IMR-90 (cell line): ENCODE measurements around the gene GPR39. TPM values are rescaled to one million over a fixed set of nuclear protein-coding genes. Genes with fewer than 3 reads are reported as not detected.

ENCODE experiments used
- ATAC-seq: fragments of 200-7000 bp; cut with Tn5 transposase; 2 replicates; pipeline ENCODE4 v1.9.1; 2020; ENCODE audit warnings: low read depth, mild to moderate bottlenecking, moderate library complexity
- BruUV-seq: library from RNA; stranded (reverse); fragments of 400-500 nt; replicated peaks from 2 replicates; lab custom pipeline; 2021; lab: Mats Ljungman, UMichigan
- CTCF ChIA-PET: fragments of 300-600 bp; formaldehyde crosslinking; extraction: SDS; loops from one replicate; lab custom pipeline; 2021; ENCODE audit warnings: antibody characterized with exemption; lab: Yijun Ruan, JAX
- POLR2A ChIA-PET: fragments of 300-600 bp; sonication (Branson Sonifier 250); formaldehyde crosslinking; loops from one replicate; lab custom pipeline; 2022; ENCODE audit warnings: antibody characterized with exemption; ENCODE audit not compliant: unreplicated experiment; lab: Charles Lee
- DNase-seq: peaks from one replicate; pipeline ENCODE4 v3.0.0; 2013
- H2AFZ ChIP-seq: replicated peaks from 2 replicates; pipeline ENCODE3; 2013; ENCODE audit warnings: low read length, mild to moderate bottlenecking; ENCODE audit not compliant: poor library complexity
- H2AK5ac ChIP-seq: 2 replicates; pipeline ENCODE4 v1.6.1; 2013; ENCODE audit warnings: low read depth, low read length, inconsistent platforms
- H2AK9ac ChIP-seq: replicated peaks from 2 replicates; pipeline ENCODE3; 2013; ENCODE audit warnings: mild to moderate bottlenecking, low read depth, low read length, moderate library complexity; ENCODE audit not compliant: poor library complexity
- H2BK120ac ChIP-seq: 2 replicates; pipeline ENCODE4 v1.6.1; 2013; ENCODE audit warnings: low read depth, low read length, inconsistent platforms
- H2BK15ac ChIP-seq: 3 replicates; pipeline ENCODE4 v1.6.1; 2013; ENCODE audit warnings: low read depth, low read length, inconsistent platforms
- H2BK20ac ChIP-seq: 2 replicates; pipeline ENCODE4 v1.6.1; 2013; ENCODE audit warnings: low read depth, mild to moderate bottlenecking, inconsistent platforms, low read length, moderate library complexity
- H2BK5ac ChIP-seq: 2 replicates; pipeline ENCODE4 v1.6.1; 2013; ENCODE audit warnings: mild to moderate bottlenecking, low read depth, low read length, inconsistent platforms; ENCODE audit not compliant: poor library complexity, severe bottlenecking
- H3K14ac ChIP-seq: replicated peaks from 2 replicates; pipeline ENCODE4 v1.6.1; 2013; ENCODE audit warnings: low read depth, low read length, inconsistent platforms
- H3K18ac ChIP-seq: 2 replicates; pipeline ENCODE4 v1.6.1; 2013; ENCODE audit warnings: low read depth, low read length, control low read depth
- H3K23ac ChIP-seq: 2 replicates; pipeline ENCODE4 v1.6.1; 2013; ENCODE audit warnings: low read depth, low read length, inconsistent platforms
- H3K27ac ChIP-seq: 2 replicates; pipeline ENCODE4 v1.5.1; 2013; ENCODE audit warnings: mild to moderate bottlenecking, control low read depth, low read length; ENCODE audit not compliant: insufficient read depth
- H3K27me3 ChIP-seq: 2 replicates; pipeline ENCODE4 v1.6.1; 2013; ENCODE audit warnings: low read length; ENCODE audit not compliant: control insufficient read depth, insufficient read depth
- H3K36me3 ChIP-seq: 2 replicates; pipeline ENCODE4 v1.6.1; 2013; ENCODE audit warnings: low read length, mixed read lengths; ENCODE audit not compliant: control insufficient read depth, insufficient read depth
- H3K4ac ChIP-seq: 2 replicates; pipeline ENCODE4 v1.6.1; 2013; ENCODE audit warnings: low read depth, low read length, inconsistent platforms
- H3K4me1 ChIP-seq: 2 replicates; pipeline ENCODE4 v1.6.1; 2013; ENCODE audit warnings: low read length, mixed read lengths; ENCODE audit not compliant: control insufficient read depth, insufficient read depth
- H3K4me2 ChIP-seq: 2 replicates; pipeline ENCODE4 v1.6.1; 2013; ENCODE audit warnings: low read depth, mild to moderate bottlenecking, control low read depth, low read length, moderate library complexity
- H3K4me3 ChIP-seq: 2 replicates; pipeline ENCODE4 v1.5.1; 2013; ENCODE audit warnings: low read depth, mild to moderate bottlenecking, control low read depth, low read length, moderate library complexity; ENCODE audit not compliant: insufficient read depth
- H3K56ac ChIP-seq: 2 replicates; pipeline ENCODE4 v1.6.1; 2013; ENCODE audit warnings: low read length, inconsistent platforms; ENCODE audit not compliant: insufficient read depth; ENCODE audit errors: extremely low read depth
- H3K79me1 ChIP-seq, 2 experiments: 2 replicates each; pipeline ENCODE4 v1.6.1; 2013; ENCODE audit warnings: low read length in 2 of 2, inconsistent platforms in 1 of 2, low read depth in 1 of 2
- H3K9ac ChIP-seq: 2 replicates; pipeline ENCODE4 v1.6.1; 2013; ENCODE audit warnings: low read depth, low read length, control low read depth
- H3K9me1 ChIP-seq: 2 replicates; pipeline ENCODE4 v1.6.1; 2013; ENCODE audit warnings: low read length, inconsistent platforms; ENCODE audit not compliant: insufficient read depth
- H3K9me3 ChIP-seq: 2 replicates; pipeline ENCODE4 v1.6.1; 2013; ENCODE audit warnings: low read length; ENCODE audit not compliant: control insufficient read depth, insufficient read depth
- H4K20me1 ChIP-seq: 2 replicates; pipeline ENCODE4 v1.6.1; 2013; ENCODE audit warnings: low read length, inconsistent platforms; ENCODE audit not compliant: insufficient read depth
- H4K5ac ChIP-seq: 2 replicates; pipeline ENCODE4 v1.6.1; 2013; ENCODE audit warnings: mild to moderate bottlenecking, low read depth, low read length, control low read depth
- H4K8ac ChIP-seq, 2 experiments: 2 replicates each; pipeline ENCODE4 v1.6.1; 2013; ENCODE audit warnings: low read depth in 2 of 2, low read length in 2 of 2, control low read depth in 1 of 2, inconsistent platforms in 1 of 2
- H4K91ac ChIP-seq: 2 replicates; pipeline ENCODE4 v1.6.1; 2013; ENCODE audit warnings: low read depth, low read length, inconsistent platforms; ENCODE audit not compliant: insufficient read depth
- BHLHE40 ChIP-seq: fragments of 150-350 bp; IDR thresholded peaks from 2 replicates; pipeline ENCODE4 v1.6.1; 2016; ENCODE audit warnings: mild to moderate bottlenecking, low read depth, low read length
- CEBPB ChIP-seq: IDR thresholded peaks from 2 replicates; pipeline ENCODE4 v1.6.1; 2012; ENCODE audit warnings: low read depth, low read length, improper control_type of control experiment
- CHD1 ChIP-seq: IDR thresholded peaks from 2 replicates; pipeline ENCODE4 v1.6.1; 2012; ENCODE audit warnings: low read depth, low read length, improper control_type of control experiment
- CTCF ChIP-seq: conservative IDR thresholded peaks from 2 replicates; pipeline ENCODE4 v1.5.1; 2012; ENCODE audit warnings: mild to moderate bottlenecking, low read depth, low read length, improper control_type of control experiment
- ELK1 ChIP-seq: fragments of 150-350 bp; IDR thresholded peaks from 2 replicates; pipeline ENCODE4 v1.6.1; 2016; ENCODE audit warnings: low read depth, mild to moderate bottlenecking, low read length, moderate library complexity, borderline replicate concordance
- FOS ChIP-seq: fragments of 150-350 bp; IDR thresholded peaks from 2 replicates; pipeline ENCODE4 v1.6.1; 2016; ENCODE audit warnings: low read depth, low read length
- MAFK ChIP-seq: IDR thresholded peaks from 2 replicates; pipeline ENCODE4 v1.6.1; 2012; ENCODE audit warnings: low read depth, low read length, improper control_type of control experiment
- MXI1 ChIP-seq: IDR thresholded peaks from 2 replicates; pipeline ENCODE4 v1.6.1; 2012; ENCODE audit warnings: low read depth, mild to moderate bottlenecking, low read length, moderate library complexity, borderline replicate concordance
- POLR2A ChIP-seq: IDR thresholded peaks from 2 replicates; pipeline ENCODE4 v1.6.1; 2012; ENCODE audit warnings: mild to moderate bottlenecking, low read depth, low read length
- RAD21 ChIP-seq: IDR thresholded peaks from 2 replicates; pipeline ENCODE4 v1.6.1; 2012; ENCODE audit warnings: low read length, improper control_type of control experiment
- RCOR1 ChIP-seq: IDR thresholded peaks from 2 replicates; pipeline ENCODE4 v1.6.1; 2012; ENCODE audit warnings: mild to moderate bottlenecking, low read length, improper control_type of control experiment; ENCODE audit not compliant: insufficient replicate concordance
- RFX5 ChIP-seq: IDR thresholded peaks from 2 replicates; pipeline ENCODE4 v1.8.0; 2012; ENCODE audit warnings: low read depth, mild to moderate bottlenecking, low read length, moderate library complexity
- SMC3 ChIP-seq: fragments of 150-350 bp; IDR thresholded peaks from 2 replicates; pipeline ENCODE4 v1.6.1; 2016; ENCODE audit warnings: low read depth, mild to moderate bottlenecking, antibody characterized with exemption, low read length, moderate library complexity
- WGBS, 2 experiments: methylation state at CpG; one replicate each; pipeline versions ENCODE4 v1.1.5 to v1.1.7; 2013; ENCODE audit warnings: missing lambda C conversion rate in 2 of 2; ENCODE audit not compliant: insufficient read length in 1 of 2; ENCODE audit errors: extremely low coverage in 2 of 2; 5-methylcytosine and 5-hydroxymethylcytosine counted together
- dilution Hi-C: fragments of 300-500 bp; cut with HindIII; formaldehyde crosslinking; loops from one replicate; pipeline ENCODE4 v1.14.3; 2018; ENCODE audit warnings: low sequenced_read_pairs; ENCODE audit not compliant: unreplicated experiment
- in situ Hi-C: fragments of 300-500 bp; cut with MboI; formaldehyde crosslinking; loops from 3 replicates; pipeline ENCODE4 v1.14.3; 2019; ENCODE audit warnings: low sequenced_read_pairs, inconsistent platforms, mixed read lengths
- intact Hi-C: fragments of 100-400 bp; cut with micrococcal nuclease; formaldehyde crosslinking; loops from 2 replicates; pipeline ENCODE4 v1.10.0; 2022
- polyA plus RNA-seq, 3 experiments: library from polyadenylated mRNA; depleted of rRNA; stranded (reverse); fragments of >200 nt; gene quantifications; 2 replicates each; pipeline ENCODE4 v1.2.3, GENCODE V29; 2012; ENCODE audit warnings: low replicate concordance in 1 of 3
- total RNA-seq: library from RNA; depleted of rRNA; stranded (reverse); fragments of >200 nt; gene quantifications from 2 replicates; pipeline ENCODE4 v1.2.3, GENCODE V29; 2012

GPR39 gene
- total and polyA plus RNA-seq, 2 of the 4 experiments (the other 2 are of a cell fraction): 4.4 to 9.0 TPM

GRCh38 chr2:132446444-132446843 is 29.8 kb downstream of the GPR39 start:
- Histone ChIP-seq H3K36me3 (no peaks in the 10 kb centered on the region), H3K27ac (no peak overlapping the region), H3K9me3 (no peaks in the 10 kb centered on the region), H2AK5ac (no peak overlapping the region), H2AFZ (peak overlapping the region; percentile 35), H4K91ac (no peak overlapping the region), H3K4me1 (peaks cover 4% of the 10 kb centered on the region; the same call in 1 of the 2 replicates), H3K79me1 (no peaks in the 10 kb centered on the region), H2BK20ac (no peak overlapping the region), H3K4ac (no peak overlapping the region), H4K8ac (no peak overlapping the region), H2AK9ac (peak overlapping the region; percentile 19), H3K56ac (no peak overlapping the region), H3K4me2 (no peak overlapping the region), H4K20me1 (no peaks in the 10 kb centered on the region), H3K9me1 (no peaks in the 10 kb centered on the region), H2BK15ac (no peak overlapping the region), H3K4me3 (no peak overlapping the region), H3K9ac (no peak overlapping the region), H4K5ac (no peak overlapping the region), H3K27me3 (no peaks in the 10 kb centered on the region), H2BK5ac (no peak overlapping the region), H2BK120ac (no peak overlapping the region), H3K14ac (no peak overlapping the region), H3K23ac (no peak overlapping the region), H3K18ac (no peak overlapping the region)
- intact Hi-C loops: loop anchor here (5.0 kb wide), 1 partner anchor 179 kb away; no protein-coding TSS in a partner anchor
- in situ Hi-C loops: no loop called here
- WGBS, 2 experiments: 100% methylated on average over 1 of the region's 2 CpGs; no CpG with 5 or more reads in 1 of the 2 experiments
- dilution Hi-C loops: no loop called here
- POLR2A ChIA-PET: no interaction called here
- CTCF ChIA-PET: interaction anchor here (1.2 kb wide), 1 partner anchor 98 kb away, joined by 4 read pairs; no protein-coding TSS in a partner anchor
- no peak for ATAC-seq
- no peak for DNase-seq
- BruUV-seq: no TSS peak
- TF ChIP-seq ELK1 (no peak), SMC3 (no peak), MXI1 (no peak), FOS (no peak), CTCF (no peak), RFX5 (no peak), CEBPB (no peak), RAD21 (no peak), BHLHE40 (no peak), CHD1 (no peak), RCOR1 (no peak), MAFK (no peak), POLR2A (no peak)
